RWPE2 (cell line): ENCODE results near the gene ZNF592.

Experiments
- ATAC-seq: fragments of 200-7000 bp; cut with Tn5 transposase; 3 replicates; pipeline ENCODE4 v1.9.1; 2021; ENCODE audit warnings: low read depth
- DNase-seq: peaks from one replicate; pipeline ENCODE4 v3.0.0-alpha.2; 2020; ENCODE audit warnings: low spot score
- H3K27ac ChIP-seq: fragments of 450-650 bp; 2 replicates; pipeline ENCODE4 v1.5.1; 2017; ENCODE audit warnings: mild to moderate bottlenecking; ENCODE audit not compliant: poor library complexity, severe bottlenecking
- H3K27me3 ChIP-seq: fragments of 250-450 bp; sonication (Bioruptor Pico); 2 replicates; pipeline ENCODE4 v1.5.1; 2021; ENCODE audit warnings: mild to moderate bottlenecking, moderate library complexity; ENCODE audit not compliant: insufficient read depth, poor library complexity, severe bottlenecking
- H3K36me3 ChIP-seq: fragments of 250-450 bp; sonication (Bioruptor Pico); 2 replicates; pipeline ENCODE4 v1.5.1; 2020; ENCODE audit warnings: low read depth, mild to moderate bottlenecking, moderate library complexity
- H3K4me1 ChIP-seq: fragments of 250-450 bp; sonication (Bioruptor Pico); 2 replicates; pipeline ENCODE4 v1.5.1; 2021; ENCODE audit warnings: mild to moderate bottlenecking, moderate library complexity; ENCODE audit not compliant: insufficient read depth, poor library complexity, severe bottlenecking
- H3K4me3 ChIP-seq: fragments of 250-450 bp; sonication (Bioruptor Pico); 2 replicates; pipeline ENCODE4 v1.5.1; 2021; ENCODE audit warnings: mild to moderate bottlenecking, moderate library complexity; ENCODE audit not compliant: severe bottlenecking
- H3K9me3 ChIP-seq: fragments of 250-450 bp; sonication (Bioruptor Pico); 2 replicates; pipeline ENCODE4 v1.5.1; 2021; ENCODE audit warnings: mild to moderate bottlenecking, moderate library complexity; ENCODE audit not compliant: severe bottlenecking
- CTCF ChIP-seq: fragments of 450-650 bp; IDR thresholded peaks from one replicate; pipeline ENCODE4 v1.5.1; 2017; ENCODE audit warnings: mild to moderate bottlenecking, moderate library complexity; ENCODE audit not compliant: poor library complexity, severe bottlenecking

Gene ZNF592

GRCh38 chr15:84819291-84819768, 70.9 kb downstream of the ZNF592 start:
- TF ChIP-seq CTCF = no peak
- no peaks in the 10 kb centered on the region for H3K27me3 ChIP-seq
- H3K36me3 ChIP-seq = no peaks in the 10 kb centered on the region
- H3K4me1 ChIP-seq = no peaks in the 10 kb centered on the region
- DNase-seq = peak; percentile 56
- no peak; the same call in 2 of the 3 replicates for ATAC-seq
- H3K9me3 ChIP-seq = no peaks in the 10 kb centered on the region
- H3K27ac ChIP-seq = no peak overlapping the region
- no peak overlapping the region for H3K4me3 ChIP-seq

GRCh38 chr15:84819791-84820190, 71.4 kb downstream of the ZNF592 start:
- no peak for TF ChIP-seq CTCF
- H3K27ac ChIP-seq = no peak overlapping the region
- no peaks in the 10 kb centered on the region for H3K27me3 ChIP-seq
- DNase-seq (no peak), ATAC-seq (no peak)
- no peaks in the 10 kb centered on the region for H3K36me3 ChIP-seq
- H3K9me3 ChIP-seq = no peaks in the 10 kb centered on the region
- no peak overlapping the region for H3K4me3 ChIP-seq
- H3K4me1 ChIP-seq = no peaks in the 10 kb centered on the region

- no peaks in the 10 kb centered on the region for H3K9me3 ChIP-seq
- no peaks in the 10 kb centered on the region for H3K36me3 ChIP-seq
- no peaks in the 10 kb centered on the region for H3K27me3 ChIP-seq
- H3K4me3 ChIP-seq = no peak overlapping the region
- H3K27ac ChIP-seq = no peak overlapping the region
- DNase-seq (no peak), ATAC-seq (no peak)
- no peaks in the 10 kb centered on the region for H3K4me1 ChIP-seq
- no peak for TF ChIP-seq CTCF
Measured at GRCh38 chr15:84821501-84822021, 73.2 kb downstream of the ZNF592 start.

- no peak overlapping the region for H3K27ac ChIP-seq
- H3K4me1 ChIP-seq = no peaks in the 10 kb centered on the region
- H3K4me3 ChIP-seq = no peak overlapping the region
- no peak for ATAC-seq
- H3K36me3 ChIP-seq = no peaks in the 10 kb centered on the region
- no peaks in the 10 kb centered on the region for H3K9me3 ChIP-seq
- DNase-seq = no peak
- no peak for TF ChIP-seq CTCF
- H3K27me3 ChIP-seq = no peaks in the 10 kb centered on the region
Measured at GRCh38 chr15:84822653-84823281, 74.4 kb downstream of the ZNF592 start.

- Histone ChIP-seq H3K9me3 (no peaks in the 10 kb centered on the region), H3K4me1 (no peaks in the 10 kb centered on the region), H3K27me3 (no peaks in the 10 kb centered on the region), H3K27ac (no peak overlapping the region), H3K36me3 (no peaks in the 10 kb centered on the region), H3K4me3 (no peak overlapping the region)
- ATAC-seq = no peak
- TF ChIP-seq CTCF = no peak
- no peak for DNase-seq
Measured at GRCh38 chr15:84823282-84823878, 75.0 kb downstream of the ZNF592 start.
